HG02798 (cell line): ENCODE data around the gene JAK3.

ENCODE experiments used
- ATAC-seq: cut with Tn5 transposase; IDR thresholded peaks from one replicate; pipeline ENCODE4 v1.9.1; 2021; ENCODE audit warnings: mild to moderate bottlenecking; ENCODE audit not compliant: unreplicated experiment, poor library complexity

The JAK3 gene

GRCh38 chr19:17841810-17842662 lies 5.7 kb downstream of the JAK3 start:
- ATAC-seq = no peak

GRCh38 chr19:17841371-17841809 lies 6.4 kb downstream of the JAK3 start:
- no peak for ATAC-seq

GRCh38 chr19:17840019-17840418 lies 7.8 kb downstream of the JAK3 start:
- no peak for ATAC-seq

- no peak for ATAC-seq
Measured at GRCh38 chr19:17837972-17838371, 9.8 kb downstream of the JAK3 start.

GRCh38 chr19:17836530-17836929 lies 11.3 kb downstream of the JAK3 start:
- no peak for ATAC-seq

- no peak for ATAC-seq
Measured at GRCh38 chr19:17835182-17836006, 12.4 kb downstream of the JAK3 start.

- no peak for ATAC-seq
Measured at GRCh38 chr19:17834350-17835181, 13.2 kb downstream of the JAK3 start.

- no peak for ATAC-seq
Measured at GRCh38 chr19:17832443-17833208, 15.2 kb downstream of the JAK3 start.

GRCh38 chr19:17831419-17831888 lies 16.3 kb downstream of the JAK3 start:
- ATAC-seq = no peak

- no peak for ATAC-seq
Measured at GRCh38 chr19:17830567-17831418, 17.0 kb downstream of the JAK3 start.

- ATAC-seq = no peak
Measured at GRCh38 chr19:17829855-17830566, 17.8 kb downstream of the JAK3 start.

GRCh38 chr19:17826508-17827056 lies 21.2 kb downstream of the JAK3 start:
- ATAC-seq = no peak

GRCh38 chr19:17824339-17824738 lies 23.4 kb downstream of the JAK3 start:
- ATAC-seq = no peak

GRCh38 chr19:17821190-17821589 lies 26.6 kb downstream of the JAK3 start, which contains the start of gene INSL3:
TSS of gene INSL3 (minus strand) at chr19:17821519. CDS start at chr19:17821506, 13 bp downstream.
- no peak for ATAC-seq

GRCh38 chr19:17817668-17818363 lies 30.0 kb downstream of the JAK3 start:
- no peak for ATAC-seq

GRCh38 chr19:17812099-17812498 lies 35.7 kb downstream of the JAK3 start:
- no peak for ATAC-seq

GRCh38 chr19:17811681-17812080 lies 36.1 kb downstream of the JAK3 start:
- ATAC-seq = no peak
